Coronary artery (tissue), 2 donors: Measurements from ENCODE around the gene SIPA1L3.

ENCODE experiments used
- DNase-seq: peaks from one replicate; pipeline ENCODE4 v3.0.0-alpha.2; 2017; ENCODE audit warnings: low spot score
- H3K27ac ChIP-seq, 2 donors: fragments of 200-600 bp; sonication (generic); one replicate each; pipeline ENCODE4 v1.5.1; 2016 to 2019
- H3K4me3 ChIP-seq: fragments of 200-600 bp; sonication (generic); 2 replicates; pipeline ENCODE4 v1.5.1; 2016; ENCODE audit warnings: mild to moderate bottlenecking, moderate library complexity
- CTCF ChIP-seq: fragments of 200-600 bp; sonication (generic); IDR thresholded peaks from one replicate; pipeline ENCODE4 v1.5.1; 2019; ENCODE audit warnings: antibody characterized with exemption

SIPA1L3 gene

GRCh38 chr19:37966211-37966661 lies 59.2 kb downstream of the SIPA1L3 start:
- TF ChIP-seq CTCF: no peak
- Histone ChIP-seq H3K4me3 (no peak overlapping the region), H3K27ac (no peak overlapping the region)
- DNase-seq: no peak

- Histone ChIP-seq H3K4me3 (no peak overlapping the region), H3K27ac (no peak overlapping the region)
- DNase-seq: no peak
- no peak for TF ChIP-seq CTCF
Observed at GRCh38 chr19:37966662-37967231, 59.7 kb downstream of the SIPA1L3 start.

- no peak for DNase-seq
- Histone ChIP-seq H3K27ac (no peak overlapping the region), H3K4me3 (no peak overlapping the region)
- TF ChIP-seq CTCF: no peak
Observed at GRCh38 chr19:37969695-37970094, 62.7 kb downstream of the SIPA1L3 start.

GRCh38 chr19:37970699-37971098 lies 63.7 kb downstream of the SIPA1L3 start:
- TF ChIP-seq CTCF: no peak
- no peak overlapping the region for H3K27ac ChIP-seq
- DNase-seq: no peak
- H3K4me3 ChIP-seq: no peak overlapping the region

GRCh38 chr19:37972803-37973202 lies 65.8 kb downstream of the SIPA1L3 start:
- TF ChIP-seq CTCF: no peak
- no peak for DNase-seq
- Histone ChIP-seq H3K27ac (no peak overlapping the region), H3K4me3 (no peak overlapping the region)

GRCh38 chr19:37973666-37974065 lies 66.7 kb downstream of the SIPA1L3 start:
- Histone ChIP-seq H3K4me3 (no peak overlapping the region), H3K27ac (no peak overlapping the region)
- DNase-seq: no peak
- TF ChIP-seq CTCF: no peak

- TF ChIP-seq CTCF: no peak
- Histone ChIP-seq H3K27ac (no peak overlapping the region), H3K4me3 (no peak overlapping the region)
- no peak for DNase-seq
Observed at GRCh38 chr19:37975071-37975470, 68.1 kb downstream of the SIPA1L3 start.
